Esophagus mucosa (tissue), 1 donor: Measurements from ENCODE around the gene TDRD15. TPM values are rescaled to one million over a fixed set of nuclear protein-coding genes. Genes with fewer than 3 reads are reported as not detected.
"Not testable (repeated sequence)": the region's sequence is repeated elsewhere in the genome, so short reads cannot be mapped to it uniquely, and the experiment has no call there.

Experiments used
- ATAC-seq: fragments of 200-7000 bp; cut with Tn5 transposase; one replicate; pipeline ENCODE4 v1.9.1; 2020
- total RNA-seq: library from RNA; stranded (reverse); gene quantifications from one replicate; pipeline ENCODE4 v1.2.4, GENCODE V29; 2023
- donor health status: DM: yes; HTN: yes; CAD: no.

TDRD15 gene
- total RNA-seq, 1 donor from 2014 or later = not detected

GRCh38 chr2:21148718-21149117, 24.9 kb downstream of the TDRD15 start:
- no peak for ATAC-seq

GRCh38 chr2:21151234-21151633, 27.5 kb downstream of the TDRD15 start:
- not testable (repeated sequence) for ATAC-seq

- ATAC-seq = no peak
Observed at GRCh38 chr2:21155365-21156136, 31.8 kb downstream of the TDRD15 start.

GRCh38 chr2:21161122-21161521, 37.4 kb downstream of the TDRD15 start:
- no peak for ATAC-seq

- no peak for ATAC-seq
Observed at GRCh38 chr2:21161832-21162614, 38.3 kb downstream of the TDRD15 start.

GRCh38 chr2:21162615-21162878, 38.8 kb downstream of the TDRD15 start:
- no peak for ATAC-seq

- ATAC-seq = no peak
Observed at GRCh38 chr2:21163213-21163612, 39.4 kb downstream of the TDRD15 start.

- ATAC-seq = no peak
Observed at GRCh38 chr2:21165350-21165749, 41.6 kb downstream of the TDRD15 start.

GRCh38 chr2:21175895-21176646, 52.3 kb downstream of the TDRD15 start:
- no peak for ATAC-seq

GRCh38 chr2:21181957-21182356, 58.2 kb downstream of the TDRD15 start:
- no peak for ATAC-seq

- ATAC-seq = no peak
Observed at GRCh38 chr2:21183306-21183705, 59.5 kb downstream of the TDRD15 start.

GRCh38 chr2:21183726-21184125, 60.0 kb downstream of the TDRD15 start:
- ATAC-seq = no peak

- no peak for ATAC-seq
Observed at GRCh38 chr2:21191535-21191934, 67.8 kb downstream of the TDRD15 start.

Other genes starting within 250 kb of the TDRD15 start
- gene APOB, start 79.9 kb upstream of the TDRD15 start, total RNA-seq = 0.20 TPM